PFSK-1 (cell line): Measurements from ENCODE around the gene APBB1.

Source experiments
- POLR2AphosphoS5 ChIP-seq: IDR thresholded peaks from 2 replicates; pipeline ENCODE4 v1.6.1; 2012; ENCODE audit warnings: low read depth, mild to moderate bottlenecking, control low read depth, low read length, moderate library complexity
- TF ChIP-seq, protein P1 (sequence below), 2 experiments: IDR thresholded peaks; 2 replicates each; pipeline versions ENCODE4 v1.6.1 to v1.8.0; 2011 to 2012; ENCODE audit warnings: low read depth in 2 of 2, low read length in 2 of 2, control low read depth in 1 of 2, inconsistent platforms in 1 of 2, mild to moderate bottlenecking in 1 of 2, moderate library complexity in 1 of 2; ENCODE audit not compliant: insufficient read depth in 1 of 2

DNA sequence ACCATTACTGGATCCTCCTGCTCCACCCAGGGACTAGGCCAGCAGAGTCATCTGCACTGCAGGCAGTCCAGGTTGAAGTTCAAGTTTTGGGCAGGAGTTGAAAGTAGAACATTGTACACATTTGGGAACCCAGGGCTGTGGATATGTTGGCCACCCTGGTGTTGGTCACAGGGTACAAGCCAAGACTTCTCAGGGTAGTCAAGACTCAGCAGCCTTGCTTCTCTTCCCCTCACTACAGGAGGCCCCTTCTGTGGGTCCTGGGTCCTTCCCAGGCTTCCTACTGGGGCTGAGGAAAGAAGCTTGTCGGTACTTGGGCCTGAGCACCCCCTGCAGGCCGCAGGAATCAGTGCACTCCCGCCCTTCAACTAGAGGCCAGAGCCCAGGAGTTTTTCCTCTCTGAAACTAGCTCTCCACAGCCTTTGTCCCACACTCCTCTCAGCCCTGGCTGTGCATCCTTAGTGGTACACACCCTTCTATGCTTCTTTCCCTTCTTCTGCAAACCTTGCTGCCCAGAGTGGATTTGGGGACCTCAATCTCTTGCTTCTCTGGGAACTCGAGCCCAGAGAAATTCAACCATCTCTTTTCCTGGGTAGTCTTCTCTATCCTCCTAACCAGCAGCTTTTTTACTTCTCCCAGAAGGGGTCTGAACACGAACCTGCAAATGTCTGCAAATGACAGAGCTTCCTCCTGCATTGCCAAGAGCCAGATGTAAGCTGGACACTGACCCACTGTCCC, 24.5 kb upstream of the APBB1 start:
- TF ChIP-seq, protein P1, sequence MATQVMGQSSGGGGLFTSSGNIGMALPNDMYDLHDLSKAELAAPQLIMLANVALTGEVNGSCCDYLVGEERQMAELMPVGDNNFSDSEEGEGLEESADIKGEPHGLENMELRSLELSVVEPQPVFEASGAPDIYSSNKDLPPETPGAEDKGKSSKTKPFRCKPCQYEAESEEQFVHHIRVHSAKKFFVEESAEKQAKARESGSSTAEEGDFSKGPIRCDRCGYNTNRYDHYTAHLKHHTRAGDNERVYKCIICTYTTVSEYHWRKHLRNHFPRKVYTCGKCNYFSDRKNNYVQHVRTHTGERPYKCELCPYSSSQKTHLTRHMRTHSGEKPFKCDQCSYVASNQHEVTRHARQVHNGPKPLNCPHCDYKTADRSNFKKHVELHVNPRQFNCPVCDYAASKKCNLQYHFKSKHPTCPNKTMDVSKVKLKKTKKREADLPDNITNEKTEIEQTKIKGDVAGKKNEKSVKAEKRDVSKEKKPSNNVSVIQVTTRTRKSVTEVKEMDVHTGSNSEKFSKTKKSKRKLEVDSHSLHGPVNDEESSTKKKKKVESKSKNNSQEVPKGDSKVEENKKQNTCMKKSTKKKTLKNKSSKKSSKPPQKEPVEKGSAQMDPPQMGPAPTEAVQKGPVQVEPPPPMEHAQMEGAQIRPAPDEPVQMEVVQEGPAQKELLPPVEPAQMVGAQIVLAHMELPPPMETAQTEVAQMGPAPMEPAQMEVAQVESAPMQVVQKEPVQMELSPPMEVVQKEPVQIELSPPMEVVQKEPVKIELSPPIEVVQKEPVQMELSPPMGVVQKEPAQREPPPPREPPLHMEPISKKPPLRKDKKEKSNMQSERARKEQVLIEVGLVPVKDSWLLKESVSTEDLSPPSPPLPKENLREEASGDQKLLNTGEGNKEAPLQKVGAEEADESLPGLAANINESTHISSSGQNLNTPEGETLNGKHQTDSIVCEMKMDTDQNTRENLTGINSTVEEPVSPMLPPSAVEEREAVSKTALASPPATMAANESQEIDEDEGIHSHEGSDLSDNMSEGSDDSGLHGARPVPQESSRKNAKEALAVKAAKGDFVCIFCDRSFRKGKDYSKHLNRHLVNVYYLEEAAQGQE (IDR thresholded peaks at IDR 0.05; ENCODE audit: insufficient read depth in 1 of 2, low read depth in 2 of 2, low read length in 2 of 2) = no peak
- TF ChIP-seq POLR2AphosphoS5 = no peak
